HG02623 (cell line): ENCODE data around the gene GLI1.

ENCODE experiments used
- ATAC-seq: cut with Tn5 transposase; IDR thresholded peaks from one replicate; pipeline ENCODE4 v1.9.1; 2021; ENCODE audit warnings: moderate library complexity; ENCODE audit not compliant: unreplicated experiment

GLI1 gene

DNA sequence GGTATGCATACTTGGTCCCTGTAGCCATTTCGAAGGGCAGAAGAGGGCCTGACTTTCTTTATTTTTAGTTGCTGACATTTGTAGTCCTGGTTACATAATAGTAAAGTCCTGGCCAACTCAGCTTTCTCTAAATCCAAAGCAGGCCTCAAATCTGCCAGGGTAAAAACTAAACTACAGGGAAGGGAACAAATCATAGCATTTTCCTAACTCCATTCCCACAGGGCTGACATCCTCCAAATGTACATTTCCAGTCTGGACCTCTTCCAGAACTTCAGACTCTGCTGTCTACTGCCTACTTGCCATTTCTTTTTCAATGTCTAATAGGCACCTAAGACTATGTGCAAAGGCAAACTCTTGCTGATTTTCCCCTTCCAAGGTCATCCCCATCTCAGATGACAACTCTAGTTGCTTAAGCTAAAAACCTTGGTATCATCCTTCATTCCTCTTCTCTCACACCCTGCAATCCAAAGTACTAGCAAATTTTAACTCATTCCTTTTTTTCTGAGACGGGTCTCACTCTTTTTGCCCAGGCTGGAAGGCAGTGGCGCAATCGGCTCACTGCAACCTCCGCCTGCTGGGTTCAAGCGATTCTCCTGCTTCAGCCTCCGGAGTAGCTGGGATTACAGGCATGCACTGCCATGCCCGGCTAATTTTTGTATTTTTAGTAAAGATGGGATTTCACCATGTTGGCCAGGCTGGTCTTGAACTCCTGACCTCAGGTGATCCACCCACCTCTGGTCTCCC, 58.8 kb downstream of the GLI1 start:
- no peak for ATAC-seq

GRCh38 chr12:57518920-57519795, 59.6 kb downstream of the GLI1 start:
- ATAC-seq, result no peak

GRCh38 chr12:57519796-57520052, 60.1 kb downstream of the GLI1 start:
- no peak for ATAC-seq

DNA sequence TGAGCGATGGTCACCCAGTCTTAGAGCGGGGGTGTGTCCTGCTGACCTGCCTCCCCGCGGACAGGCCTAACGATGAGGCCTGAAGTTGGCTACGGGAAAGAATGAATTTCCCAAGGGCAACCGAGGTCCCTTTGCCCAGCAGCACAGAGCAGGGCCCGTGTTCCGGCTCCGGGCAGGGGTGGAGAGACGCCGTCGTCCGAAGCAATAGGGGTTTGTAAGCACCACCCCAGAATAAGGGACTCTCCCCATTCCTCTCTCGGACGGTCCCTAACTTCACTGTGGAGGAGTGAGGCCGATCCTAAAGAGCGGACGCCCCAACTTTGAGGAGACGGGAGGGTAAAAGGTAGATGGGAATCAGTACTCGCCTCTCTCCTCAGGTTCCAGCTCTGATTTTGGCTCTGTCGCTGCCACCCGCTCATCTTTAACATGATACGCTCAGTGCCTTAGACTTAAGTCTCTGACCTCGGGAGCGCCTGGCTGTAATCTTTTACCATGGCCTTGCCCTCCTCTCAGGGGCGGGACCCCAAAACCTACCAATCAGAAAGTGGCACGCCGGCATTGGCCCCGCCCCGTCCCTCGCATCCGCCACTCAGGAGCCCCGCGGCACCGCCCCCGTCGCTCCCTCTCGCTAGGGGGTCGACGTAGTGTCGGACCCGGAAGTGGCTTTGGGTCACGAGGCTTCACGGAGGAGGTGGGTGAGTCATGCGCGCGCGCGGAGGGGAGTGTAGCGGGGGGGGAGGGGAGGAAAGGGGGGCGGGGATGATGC, 60.7 kb downstream of the GLI1 start, which contains the start of gene DDIT3:
TSS of gene DDIT3 (minus strand) at position 462 of the 766 bp plus-strand sequence. CDS start 3,108 bp downstream, outside the sequence.
- peak; percentile 60 for ATAC-seq

GRCh38 chr12:57521525-57522010, 62.0 kb downstream of the GLI1 start:
- no peak for ATAC-seq
